GM18907 (cell line): ENCODE measurements around the gene B4GAT1.
"Not testable (repeated sequence)": the region's sequence is repeated elsewhere in the genome, so short reads cannot be mapped to it uniquely, and the experiment has no call there.

Source experiments
- ATAC-seq: cut with Tn5 transposase; IDR thresholded peaks from one replicate; pipeline ENCODE4 v1.9.1; 2021; ENCODE audit warnings: mild to moderate bottlenecking, moderate library complexity; ENCODE audit not compliant: unreplicated experiment

The B4GAT1 gene

DNA sequence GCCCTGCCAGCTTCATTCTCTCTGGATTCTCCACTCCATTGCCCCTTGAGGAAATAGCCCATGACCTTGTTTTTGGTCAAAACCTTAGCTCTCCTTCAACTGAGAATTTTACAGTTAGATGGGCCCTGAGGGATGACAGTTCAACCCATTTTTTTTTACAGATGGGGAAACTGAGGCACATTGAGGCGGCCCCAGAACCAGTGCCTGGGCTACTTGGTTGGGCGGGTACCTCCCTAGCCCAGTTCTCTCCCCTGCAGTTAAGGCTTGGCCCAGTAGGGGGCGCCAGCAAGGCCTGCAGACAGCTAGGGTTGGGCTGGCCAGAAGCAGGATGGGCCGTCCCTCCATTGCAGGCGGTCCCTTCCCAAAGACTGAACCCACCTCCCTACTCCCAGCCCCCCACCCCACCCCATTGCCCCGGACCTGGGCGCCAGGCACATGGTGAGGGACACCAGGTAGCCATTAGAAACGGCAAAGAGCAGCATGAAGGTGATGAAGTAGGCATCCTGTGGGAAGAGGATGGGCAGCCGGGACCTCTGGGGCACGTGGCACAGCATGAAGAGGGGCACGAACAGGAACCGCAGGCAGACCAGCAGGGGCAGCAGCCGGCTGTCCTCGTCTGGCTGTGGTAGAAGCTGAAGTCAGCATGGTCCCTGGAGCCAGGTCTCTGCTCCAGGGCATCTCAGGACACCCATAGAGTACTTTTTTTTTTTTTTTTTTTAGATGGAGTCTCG lies 16.5 kb upstream of the B4GAT1 start:
- ATAC-seq, result no peak

DNA sequence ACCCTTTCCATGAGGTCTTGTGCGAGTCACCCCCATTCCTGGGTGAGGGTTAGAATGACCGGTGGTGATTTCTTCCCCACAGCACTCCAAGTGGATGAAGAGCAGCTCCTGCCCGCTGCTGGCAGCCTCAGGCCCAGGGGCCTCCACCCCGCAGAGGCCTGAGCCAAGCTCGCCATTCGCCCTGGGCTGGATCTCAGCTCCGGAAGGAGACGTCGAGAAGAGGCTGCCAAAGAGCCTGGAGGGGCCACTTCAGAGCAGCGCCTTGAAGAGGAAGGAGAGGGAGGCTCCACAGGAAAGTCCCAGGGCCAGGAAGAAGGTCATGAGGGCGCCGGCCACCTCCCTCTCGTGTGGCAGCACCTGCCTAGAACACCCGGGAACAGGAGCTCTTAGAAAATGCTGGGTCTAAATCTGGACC lies 15.8 kb upstream of the B4GAT1 start:
- no peak for ATAC-seq

DNA sequence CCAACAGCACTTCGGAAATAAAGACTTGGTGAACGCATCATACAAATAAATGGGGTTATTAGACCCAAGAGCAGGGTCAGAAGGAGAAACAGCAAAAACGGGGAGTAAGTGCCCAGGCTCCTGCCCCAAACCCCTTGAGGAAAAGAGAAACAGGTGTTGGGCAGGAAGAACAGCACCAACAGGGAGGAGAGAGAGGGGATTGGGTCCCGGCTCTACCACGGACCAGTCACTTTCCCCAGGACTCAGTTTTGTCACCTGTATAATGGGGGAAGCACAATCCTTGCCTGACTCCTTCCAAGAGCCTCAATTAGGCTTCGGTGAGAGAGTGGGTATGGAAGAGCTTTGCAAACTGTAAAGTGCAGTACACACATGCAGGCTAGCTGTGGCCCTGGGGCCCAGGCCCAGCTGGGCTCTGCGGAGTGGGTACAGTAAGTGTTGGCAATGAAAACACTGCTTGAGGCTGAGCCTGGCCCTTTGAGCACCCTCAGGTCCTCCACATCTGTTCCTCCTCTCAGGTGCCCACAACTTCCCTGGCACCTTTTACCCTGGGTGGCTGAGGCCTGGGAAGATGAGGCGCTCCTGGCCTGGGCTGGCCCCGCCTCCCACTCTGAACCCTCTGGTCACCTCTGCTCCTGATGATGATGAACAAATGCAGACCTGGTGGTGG lies 15.2 kb upstream of the B4GAT1 start:
- ATAC-seq, result no peak

DNA sequence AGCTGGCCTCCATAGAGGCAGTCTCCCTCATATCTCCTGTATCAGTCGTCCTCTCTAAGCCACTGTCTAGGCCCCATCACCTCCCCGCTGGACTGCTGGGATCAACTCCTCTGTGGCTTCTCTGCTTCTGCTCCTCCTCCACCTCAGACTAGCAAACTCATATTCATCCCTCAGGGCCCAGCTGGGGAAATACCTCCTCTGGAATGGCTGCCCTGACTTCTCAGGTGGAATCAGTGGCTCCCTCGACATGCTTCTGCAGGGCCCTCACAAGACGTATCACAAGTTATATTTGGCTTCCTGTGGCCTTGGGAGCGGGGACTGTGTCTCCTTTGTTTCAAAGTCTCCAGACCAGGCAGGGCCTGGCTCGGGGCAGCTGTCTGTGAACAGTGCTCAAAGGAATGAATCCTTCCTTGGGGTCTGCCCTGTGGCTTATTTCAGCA lies 14.1 kb upstream of the B4GAT1 start:
- ATAC-seq, result no peak

DNA sequence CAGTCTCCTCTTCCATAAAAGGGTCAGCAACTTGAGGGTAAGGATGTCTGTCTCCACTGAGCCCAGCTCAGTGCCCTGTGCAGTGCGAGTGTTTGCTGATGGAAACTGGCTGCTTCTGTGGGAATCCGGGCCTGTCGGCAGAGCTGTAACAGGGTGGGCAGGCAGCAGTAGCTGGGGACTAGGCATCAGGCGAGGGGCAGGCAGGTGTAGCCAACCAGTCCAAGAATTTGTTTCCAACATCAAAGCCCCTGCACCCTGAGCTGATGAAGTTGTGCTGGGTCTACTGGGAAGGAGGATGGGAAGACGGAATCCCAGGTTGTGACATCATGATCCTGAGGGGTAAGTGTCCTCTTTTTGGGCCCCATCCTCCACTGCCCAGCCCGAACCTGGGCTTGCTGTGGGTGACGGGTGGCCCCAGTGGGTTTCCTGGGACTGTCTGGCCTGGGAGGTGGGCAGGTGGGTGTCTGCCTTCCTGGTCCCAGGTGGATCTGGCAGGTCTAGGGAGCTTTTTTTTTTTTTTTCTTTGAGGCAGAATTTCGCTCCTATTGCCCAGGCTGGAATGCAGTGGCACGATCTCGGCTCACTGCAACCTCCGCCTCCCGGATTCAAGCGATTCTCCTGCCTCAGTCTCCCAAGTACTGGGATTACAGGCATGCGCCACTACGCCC lies 13.1 kb upstream of the B4GAT1 start:
- ATAC-seq, result no peak

DNA sequence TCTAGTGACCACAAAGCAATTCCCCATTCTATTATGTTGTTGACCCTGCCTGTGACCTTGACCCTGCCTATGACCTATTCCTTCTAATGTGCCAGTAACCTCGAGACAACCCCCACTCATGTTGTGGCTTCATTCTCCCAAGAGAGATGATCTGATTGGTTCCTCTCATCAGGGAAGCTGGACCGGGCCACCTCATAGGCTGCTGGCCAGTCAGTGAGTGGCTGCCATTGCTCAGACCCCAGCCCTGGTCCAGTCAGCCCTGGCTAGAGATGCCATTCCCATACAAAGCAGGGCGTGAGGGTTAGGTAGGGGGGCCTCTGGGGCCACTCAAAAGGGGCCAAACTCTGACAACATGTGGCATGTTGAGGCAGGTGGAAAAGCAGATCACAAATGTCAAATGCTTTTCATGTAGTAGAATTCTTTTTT lies 12.2 kb upstream of the B4GAT1 start:
- ATAC-seq, result no peak

DNA sequence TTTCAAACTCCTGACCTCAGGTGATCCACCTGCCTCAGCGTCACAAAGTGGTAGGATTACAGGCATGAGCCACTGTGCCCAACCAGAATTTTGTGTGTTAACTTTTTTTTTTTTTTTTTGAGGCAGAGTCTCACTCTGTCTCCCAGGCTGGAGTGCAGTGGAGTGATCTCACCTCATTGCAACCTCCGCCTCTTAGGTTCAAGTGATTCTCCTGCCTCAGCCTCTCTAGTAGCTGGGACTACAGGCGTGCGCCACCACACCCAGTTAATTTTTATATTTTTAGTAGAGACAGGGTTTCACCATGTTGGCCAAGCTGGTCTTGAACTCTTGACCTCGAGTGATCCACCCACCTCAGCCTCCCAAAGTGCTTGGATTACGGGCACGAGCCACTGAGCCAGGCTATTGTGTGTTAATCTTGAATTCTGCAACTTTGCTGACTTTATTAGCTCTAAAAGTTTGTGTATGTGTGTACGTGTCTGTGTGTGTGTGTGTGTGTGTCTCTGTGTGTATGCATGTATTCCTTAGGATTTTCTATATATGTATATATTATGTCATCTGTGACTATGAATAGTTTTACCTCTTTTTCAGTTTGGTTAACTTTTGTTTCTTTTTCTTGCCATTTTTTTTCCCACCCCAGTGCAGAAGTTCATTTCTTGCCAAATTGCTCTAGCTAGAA lies 3.3 kb upstream of the B4GAT1 start:
- ATAC-seq, result not testable (repeated sequence)

DNA sequence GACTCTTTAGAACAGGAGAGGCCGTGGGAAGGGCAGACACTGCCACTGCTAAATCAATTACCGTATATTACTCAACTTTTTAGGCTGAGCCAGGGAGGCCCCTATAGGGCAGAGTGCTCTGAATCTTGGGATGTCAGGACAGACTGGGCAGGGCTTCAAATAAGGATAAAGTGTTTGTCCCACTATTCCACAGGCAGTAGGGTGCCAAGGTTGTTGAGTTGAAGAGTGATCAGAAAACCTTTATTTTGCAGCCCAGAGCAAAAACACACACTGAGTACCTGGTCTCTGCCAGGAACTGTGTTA lies 1.6 kb upstream of the B4GAT1 start:
- ATAC-seq, result no peak

DNA sequence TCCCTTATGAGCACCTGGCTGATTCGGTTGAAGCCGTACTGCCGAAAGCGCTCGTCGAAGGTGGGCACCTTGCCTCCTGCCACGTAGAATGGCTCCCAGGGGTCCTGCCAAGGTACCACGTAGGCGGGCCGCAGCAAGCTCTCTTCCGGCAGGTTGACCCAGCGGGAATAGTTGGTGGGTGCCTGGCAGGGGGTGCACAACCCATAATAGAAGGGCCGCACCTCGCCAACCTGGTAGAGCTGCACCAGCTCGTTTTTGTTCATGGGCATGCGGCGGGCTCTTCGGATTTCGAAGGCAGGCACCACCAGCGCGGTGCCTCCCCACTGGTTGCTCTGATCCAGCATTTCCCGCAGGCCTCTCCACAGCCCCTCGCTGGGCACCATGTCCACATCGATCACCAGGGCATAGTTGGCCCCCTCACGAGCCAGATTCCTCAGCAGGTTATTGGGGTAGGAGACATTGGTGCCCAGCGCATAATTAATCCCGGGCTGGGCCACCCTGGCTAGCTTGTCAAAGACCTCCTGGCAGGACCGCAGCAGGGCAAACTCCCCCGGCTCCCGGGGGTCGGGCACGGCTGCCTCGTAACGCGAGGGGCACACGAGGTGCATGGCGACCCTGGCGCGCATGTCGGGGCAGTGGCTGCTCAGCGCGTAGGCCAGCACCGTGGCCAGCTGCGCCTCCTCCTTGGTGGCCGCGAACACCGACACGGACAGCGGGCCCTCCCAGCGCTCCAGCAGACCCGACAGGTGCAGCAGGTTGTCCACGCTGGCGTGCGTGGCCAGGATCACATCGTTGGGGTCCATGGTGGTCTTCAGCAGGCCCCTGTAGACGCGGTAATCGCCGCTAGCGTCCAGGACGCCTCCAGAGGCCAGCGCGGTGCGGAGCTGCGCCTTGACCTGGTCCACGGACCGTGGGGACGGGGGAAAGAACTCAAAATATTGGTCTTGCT lies 679 bp downstream of the B4GAT1 start:
- ATAC-seq, result no peak

DNA sequence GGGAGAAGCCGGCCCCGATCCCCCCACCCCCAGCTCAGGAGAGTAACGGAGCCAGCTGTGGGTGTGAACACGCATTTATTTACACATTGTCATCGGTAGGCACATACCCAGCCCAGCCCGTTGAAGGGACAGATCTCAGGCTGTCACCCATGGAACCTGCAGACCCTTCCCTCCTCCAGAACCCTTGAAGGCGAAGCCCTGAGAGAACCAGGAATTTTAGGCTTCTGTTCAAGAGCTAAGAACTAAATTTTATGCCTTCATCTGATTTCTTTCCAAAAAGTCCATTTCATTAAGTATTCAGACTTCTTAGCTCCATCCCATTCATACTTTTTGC lies 2.1 kb downstream of the B4GAT1 start:
- peak; percentile 2 for ATAC-seq

DNA sequence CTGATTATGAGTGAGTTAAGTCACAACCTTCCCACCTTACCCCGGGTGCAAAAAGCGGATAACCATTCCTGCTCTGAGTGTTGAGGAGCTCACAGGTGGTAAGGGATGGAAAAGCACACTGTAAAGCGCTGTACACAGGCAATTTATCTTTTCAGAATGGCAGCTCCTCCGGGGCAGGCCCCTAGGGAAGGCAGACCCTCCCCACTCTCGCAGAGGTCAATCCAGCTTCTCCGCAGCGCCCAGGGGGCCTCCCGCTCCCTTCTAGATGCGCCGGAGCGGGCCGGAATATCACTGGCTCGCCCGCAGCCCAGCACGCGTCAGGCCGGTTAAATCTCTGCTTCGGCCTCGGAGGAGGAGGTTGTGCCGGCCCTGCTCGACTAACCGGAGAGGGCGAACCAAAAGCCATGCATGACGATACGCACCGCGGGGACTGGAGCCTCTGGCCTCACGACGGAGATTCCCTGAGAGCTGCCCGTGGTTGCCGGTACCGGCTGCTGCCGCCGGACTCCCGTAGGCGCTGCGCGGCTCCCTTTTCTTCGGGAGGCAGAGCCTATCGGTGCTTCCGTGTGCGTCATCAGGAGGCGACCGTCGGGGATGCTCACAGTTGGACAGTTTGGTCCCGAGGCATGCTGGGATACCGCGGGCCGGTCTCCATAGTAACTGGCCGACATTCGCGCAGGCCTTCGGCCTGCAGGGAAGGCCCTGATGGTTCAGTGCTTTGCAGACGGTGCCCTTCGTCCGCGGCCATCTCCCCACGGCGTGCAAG lies 2.7 kb downstream of the B4GAT1 start, which contains the start of gene BRMS1:
Gene BRMS1 (minus strand): TSS at position 555 of the 766 bp plus-strand sequence. CDS start 2,870 bp downstream, outside the sequence.
- peak; percentile 66 for ATAC-seq

DNA sequence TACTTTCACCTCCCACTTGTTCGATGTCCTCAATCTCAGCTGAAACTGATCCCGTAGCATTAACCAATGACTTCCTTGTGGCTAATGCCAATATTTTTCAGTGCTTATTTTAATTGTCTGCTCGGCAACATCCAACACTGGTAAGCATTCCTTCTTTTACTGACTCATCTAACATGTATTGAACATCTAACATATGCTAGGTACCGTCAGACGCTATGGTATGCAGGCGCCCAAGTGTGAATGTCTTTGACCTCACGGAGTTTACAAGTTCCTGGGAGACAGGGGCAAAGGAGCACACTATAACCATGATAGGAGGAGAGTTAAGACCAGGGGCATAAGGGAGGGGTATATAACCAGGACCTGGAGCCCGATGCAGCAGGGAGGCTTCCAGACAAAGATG lies 4.3 kb downstream of the B4GAT1 start:
- no peak for ATAC-seq

DNA sequence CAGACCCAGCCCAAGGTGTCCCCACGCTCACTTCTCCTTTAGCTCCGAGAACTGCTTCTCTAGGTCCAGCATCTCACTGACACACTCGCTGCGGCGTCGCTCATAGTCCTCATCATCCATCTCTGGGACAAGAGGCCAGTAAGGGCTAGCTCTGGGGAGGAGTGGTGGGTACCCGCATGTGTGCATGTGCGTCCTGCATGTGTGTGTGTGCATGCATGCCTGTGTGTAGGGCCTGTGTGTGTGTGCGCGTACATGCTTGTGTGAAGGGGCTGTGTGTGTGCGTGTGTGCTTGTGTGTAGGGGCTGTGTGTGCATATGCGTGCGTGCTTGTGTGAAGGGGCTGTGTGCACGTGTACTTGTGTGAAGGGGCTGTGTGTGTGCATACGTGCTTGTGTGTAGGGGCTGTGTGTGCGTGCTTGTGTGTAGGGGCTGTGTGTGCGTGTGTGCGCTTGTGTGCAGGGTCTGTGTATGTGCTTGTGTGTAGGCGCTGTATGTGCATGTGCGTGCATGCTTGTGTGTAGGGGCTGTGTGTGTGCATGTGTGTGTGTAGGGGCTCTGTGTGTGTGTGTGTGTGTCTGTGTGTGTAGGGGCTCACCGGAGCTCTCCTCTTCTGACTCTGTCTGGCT lies 5.8 kb downstream of the B4GAT1 start:
- no peak for ATAC-seq

DNA sequence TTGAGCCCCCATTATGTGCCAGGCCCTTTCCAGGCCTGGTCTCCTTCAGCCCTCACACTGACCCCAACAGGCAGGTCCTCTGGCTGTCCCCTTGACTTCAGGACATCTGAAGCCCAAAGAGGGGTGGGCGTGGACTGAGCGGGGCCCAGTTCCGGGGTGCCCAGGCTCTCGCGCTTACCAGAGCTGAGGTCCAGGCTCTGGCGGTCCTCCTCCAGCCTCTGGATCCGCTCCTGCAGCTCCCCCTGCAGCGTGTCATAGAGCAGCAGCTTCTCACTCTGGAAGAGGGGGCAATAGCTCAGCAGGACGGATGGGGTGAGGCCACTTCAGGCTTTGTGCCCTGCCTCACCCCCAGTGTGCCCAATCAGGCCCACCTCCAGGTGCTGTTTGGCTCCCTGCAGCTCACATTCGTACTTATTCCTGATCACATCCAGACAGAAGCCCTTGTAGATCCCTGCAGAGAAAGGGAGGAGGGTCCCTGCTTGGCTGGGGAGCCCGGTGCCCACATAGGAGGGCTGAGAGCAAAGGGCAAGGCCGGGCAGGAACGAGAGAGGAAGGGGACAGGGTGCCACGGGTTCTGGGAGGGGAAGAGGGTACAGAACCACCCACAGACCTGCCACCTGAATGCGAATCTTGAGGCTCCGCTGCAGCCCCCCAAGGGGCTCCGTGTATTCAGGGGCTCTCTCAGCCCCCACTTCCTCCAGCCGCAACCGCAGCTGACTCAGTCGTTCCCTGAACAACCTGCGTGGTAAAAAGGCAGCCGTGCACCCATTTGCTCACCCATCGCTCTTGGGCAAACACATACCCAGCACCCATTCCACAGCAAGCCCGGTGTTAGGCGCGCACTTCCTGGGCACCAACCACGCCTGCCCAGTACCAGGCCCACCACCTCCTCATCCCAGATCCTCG lies 6.6 kb downstream of the B4GAT1 start:
- no peak for ATAC-seq

DNA sequence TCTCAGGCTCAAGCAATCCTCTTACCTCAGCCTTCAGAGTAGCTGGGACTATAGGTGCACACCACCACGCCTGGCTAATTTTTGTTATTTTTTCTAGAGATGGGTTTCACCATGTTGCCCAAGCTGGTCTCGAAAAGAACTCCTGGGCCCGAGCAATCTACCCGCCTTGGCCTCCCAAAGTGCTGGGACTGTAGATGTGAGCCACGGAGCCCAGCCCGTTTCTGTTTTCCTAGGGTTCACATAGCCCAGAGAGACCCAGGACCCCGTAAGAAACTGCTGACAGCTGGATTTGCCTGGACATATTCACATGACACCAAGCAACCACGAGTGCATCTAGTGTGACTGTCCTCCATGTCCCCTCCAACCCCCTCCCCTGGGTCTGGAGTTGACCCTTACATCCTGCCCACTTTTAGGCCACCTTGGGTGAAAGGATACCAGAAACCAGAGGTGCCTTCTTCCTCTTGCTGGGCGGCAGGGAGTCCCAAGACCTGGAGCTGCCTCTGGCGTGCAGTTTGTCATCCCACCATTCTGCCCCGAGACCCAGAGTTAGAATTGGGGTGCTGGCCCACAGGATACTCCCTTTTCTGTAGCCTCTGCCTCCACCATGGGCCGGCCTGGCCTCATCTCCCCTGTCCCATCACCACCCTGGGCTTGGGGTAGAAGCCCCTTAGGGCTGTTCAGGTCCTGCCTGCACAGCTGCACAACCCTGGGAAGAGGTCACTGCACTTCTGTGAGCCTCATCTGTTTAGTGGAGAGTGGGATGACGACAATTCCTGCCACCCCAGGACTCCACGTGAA lies 7.5 kb downstream of the B4GAT1 start:
- no peak for ATAC-seq

DNA sequence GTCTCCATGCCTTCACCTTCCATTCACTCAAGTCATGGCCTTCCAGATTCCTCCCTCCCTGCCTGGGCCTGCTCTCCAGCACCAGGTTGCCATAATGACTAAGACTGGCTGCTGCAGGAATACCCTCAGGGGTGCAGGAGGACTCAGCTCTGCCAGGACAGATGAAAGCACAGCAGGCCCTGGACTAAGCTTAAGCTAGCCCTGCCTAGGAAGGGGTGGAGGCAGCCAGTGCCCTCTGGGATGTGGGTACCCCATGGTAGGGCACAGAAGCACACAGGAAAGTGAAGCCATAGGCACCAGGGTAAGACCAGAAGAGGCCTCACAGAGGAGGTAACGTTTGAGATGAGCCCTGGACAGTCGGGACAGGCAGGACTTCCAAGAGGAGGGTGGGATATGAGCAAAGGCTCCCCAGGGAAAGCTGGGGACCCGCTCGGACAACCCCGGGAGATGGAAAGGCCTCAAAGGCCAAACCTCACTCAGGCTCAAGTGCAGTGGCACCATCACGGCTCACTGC lies 8.2 kb downstream of the B4GAT1 start:
- no peak for ATAC-seq
